ENCODE data around the gene CNGA3. TPM values are rescaled to one million over a fixed set of nuclear protein-coding genes. Genes with fewer than 3 reads are reported as not detected.

Gene CNGA3
- total and polyA plus RNA-seq, 2 experiments from 2014 or later: under 0.01 to 0.30 TPM

DNA sequence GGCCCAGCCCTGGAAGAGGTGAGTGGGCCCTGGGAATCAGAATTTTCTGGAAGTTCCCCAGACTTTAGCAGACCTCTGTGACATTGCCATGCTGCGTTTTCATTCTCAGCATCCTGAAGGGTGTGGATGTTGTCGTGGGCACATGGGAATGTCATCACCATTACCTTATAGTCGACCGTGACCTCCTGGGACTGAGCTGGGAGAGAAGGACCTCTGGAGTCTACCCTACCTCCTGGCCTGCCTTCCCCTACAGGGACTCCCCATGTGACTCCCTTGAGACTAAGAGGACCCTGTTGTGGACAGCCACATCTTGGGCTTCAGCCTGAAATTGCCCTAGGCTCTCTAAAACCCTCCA lies 43.0 kb downstream of the CNGA3 start:
- Histone ChIP-seq H3K36me3 (ENCODE audit: low read depth) (no peaks in the 10 kb centered on the region), H3K27me3 (replicated peaks; ENCODE audit: insufficient read depth) (no peaks in the 10 kb centered on the region; the same call in 1 of the 2 replicates), H2AFZ (no peak overlapping the region), H3K27ac (no peak overlapping the region), H3K79me2 (ENCODE audit: insufficient read depth) (no peaks in the 10 kb centered on the region), H3K4me1 (ENCODE audit: insufficient read depth) (no peaks in the 10 kb centered on the region), H3K4me2 (ENCODE audit: unreplicated experiment) (no peak overlapping the region), H4K20me1 (ENCODE audit: insufficient read depth) (no peaks in the 10 kb centered on the region), H3F3A (ENCODE audit: insufficient read depth) (no peaks in the 10 kb centered on the region), H3K4me3 (no peak overlapping the region), H3K9me2 (ENCODE audit: insufficient read depth) (no peaks in the 10 kb centered on the region), H3K9ac (no peak overlapping the region), H3K9me3 (ENCODE audit: low read depth) (no peaks in the 10 kb centered on the region)
- no peak for TF ChIP-seq EZH2 (IDR thresholded peaks at IDR 0.05; ENCODE audit: insufficient read depth, poor library complexity, severe bottlenecking)
- TF ChIP-seq EZH2phosphoT487 (IDR thresholded peaks at IDR 0.05; ENCODE audit: insufficient read depth, low read depth): no peak
- no peak for DNase-seq
- WGBS, 2 experiments (ENCODE audit: low coverage in 1 of 2, low lambda C conversion rate in 2 of 2, missing lambda C conversion rate in 2 of 2): 80 to 83% methylated on average over 4 of the region's 4 CpGs
- in situ Hi-C loops (cut with MboI): loop anchor here (10.0 kb wide), 1 partner anchor 584 kb away; no protein-coding TSS in a partner anchor

DNA sequence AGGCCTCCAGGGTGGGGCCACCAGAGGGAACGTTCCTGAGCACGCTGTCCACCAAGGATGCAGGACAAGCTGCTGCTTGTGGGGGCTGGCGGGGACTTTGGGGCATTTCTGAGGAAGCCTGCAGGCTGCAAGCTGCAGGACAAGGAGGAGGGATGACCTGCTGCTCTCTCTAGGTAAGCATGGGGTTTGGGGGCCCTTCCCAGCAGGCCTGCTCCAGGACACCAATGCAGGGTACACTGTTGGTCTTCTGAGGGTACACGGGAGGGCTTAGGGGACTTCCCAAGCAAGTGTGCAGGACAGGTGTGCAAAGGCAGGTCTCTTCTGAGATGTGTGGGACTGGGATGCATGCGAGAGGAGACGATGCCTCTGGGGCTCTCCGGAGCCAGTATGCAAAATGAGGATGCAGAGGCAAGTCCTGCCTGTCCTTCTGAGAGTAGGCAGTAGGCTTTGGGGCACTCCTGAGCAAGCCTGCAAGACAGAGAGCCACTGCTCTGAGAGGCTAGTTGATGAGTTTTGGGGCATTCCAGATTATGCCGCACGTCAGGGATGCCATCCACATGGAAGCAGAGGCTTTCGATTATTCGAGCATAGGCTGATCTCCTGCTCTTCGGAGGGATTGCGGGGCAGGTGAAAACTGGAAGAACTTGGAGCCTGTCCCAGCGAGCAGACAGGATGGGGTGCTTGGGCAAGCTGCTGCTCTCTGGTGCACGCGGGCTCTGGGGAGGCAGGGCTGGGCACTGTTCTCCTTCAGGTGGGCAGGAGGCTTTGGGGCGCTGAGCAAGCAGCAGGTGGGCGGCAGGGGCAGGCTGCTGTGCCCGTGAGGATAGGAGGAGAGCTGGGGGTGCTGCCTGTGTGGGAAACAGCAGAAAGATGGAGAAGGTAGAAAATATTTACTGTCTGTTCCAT lies 44.6 kb downstream of the CNGA3 start:
- DNase-seq: no peak
- H3K79me2 ChIP-seq (ENCODE audit: insufficient read depth): no peaks in the 10 kb centered on the region
- 50 to 57% methylated on average over 19 of the region's 19 CpGs for WGBS, 2 experiments (ENCODE audit: low coverage in 1 of 2, low lambda C conversion rate in 2 of 2, missing lambda C conversion rate in 2 of 2)
- H3K36me3 ChIP-seq (ENCODE audit: low read depth): no peaks in the 10 kb centered on the region
- TF ChIP-seq EZH2 (IDR thresholded peaks at IDR 0.05; ENCODE audit: insufficient read depth, poor library complexity, severe bottlenecking): no peak
- TF ChIP-seq EZH2phosphoT487 (IDR thresholded peaks at IDR 0.05; ENCODE audit: insufficient read depth, low read depth): no peak
- in situ Hi-C loops (cut with MboI): no loop called here
- H3K4me3 ChIP-seq: no peak overlapping the region
- no peaks in the 10 kb centered on the region; the same call in 1 of the 2 replicates for H3K27me3 ChIP-seq (replicated peaks; ENCODE audit: insufficient read depth)
- no peaks in the 10 kb centered on the region for H4K20me1 ChIP-seq (ENCODE audit: insufficient read depth)
- no peak overlapping the region for H2AFZ ChIP-seq
- no peaks in the 10 kb centered on the region for H3K4me1 ChIP-seq (ENCODE audit: insufficient read depth)
- no peak overlapping the region for H3K27ac ChIP-seq
- H3F3A ChIP-seq (ENCODE audit: insufficient read depth): no peaks in the 10 kb centered on the region
- no peaks in the 10 kb centered on the region for H3K9me2 ChIP-seq (ENCODE audit: insufficient read depth)
- H3K9me3 ChIP-seq (ENCODE audit: low read depth): no peaks in the 10 kb centered on the region
- no peak overlapping the region for H3K9ac ChIP-seq
- no peak overlapping the region for H3K4me2 ChIP-seq (ENCODE audit: unreplicated experiment)

- in situ Hi-C loops (cut with MboI): no loop called here
- 74 to 77% methylated on average over 17 of the region's 18 CpGs for WGBS, 2 experiments (ENCODE audit: low coverage in 1 of 2, low lambda C conversion rate in 2 of 2, missing lambda C conversion rate in 2 of 2)
- no peaks in the 10 kb centered on the region for H3F3A ChIP-seq (ENCODE audit: insufficient read depth)
Measured at GRCh38 chr2:98391581-98392270, 45.5 kb downstream of the CNGA3 start.

GRCh38 chr2:98393354-98393753 lies 47.1 kb downstream of the CNGA3 start:
- H3K9me2 ChIP-seq (ENCODE audit: insufficient read depth): no peaks in the 10 kb centered on the region
- no peak overlapping the region for H3K4me3 ChIP-seq
- DNase-seq: no peak
- TF ChIP-seq EZH2phosphoT487 (IDR thresholded peaks at IDR 0.05; ENCODE audit: insufficient read depth, low read depth) (no peak), EZH2 (IDR thresholded peaks at IDR 0.05; ENCODE audit: insufficient read depth, poor library complexity, severe bottlenecking) (no peak)
- no peaks in the 10 kb centered on the region for H3K79me2 ChIP-seq (ENCODE audit: insufficient read depth)
- no peak overlapping the region for H3K9ac ChIP-seq
- WGBS, 2 experiments (ENCODE audit: low coverage in 1 of 2, low lambda C conversion rate in 2 of 2, missing lambda C conversion rate in 2 of 2): 45 to 49% methylated on average over 5 of the region's 5 CpGs
- no peak overlapping the region for H3K27ac ChIP-seq
- in situ Hi-C loops (cut with MboI): no loop called here
- no peaks in the 10 kb centered on the region for H3K9me3 ChIP-seq (ENCODE audit: low read depth)
- H3F3A ChIP-seq (ENCODE audit: insufficient read depth): no peaks in the 10 kb centered on the region
- no peak overlapping the region for H2AFZ ChIP-seq
- H3K27me3 ChIP-seq (replicated peaks; ENCODE audit: insufficient read depth): peaks cover 13% of the 10 kb centered on the region; the same call in 1 of the 2 replicates
- no peaks in the 10 kb centered on the region for H4K20me1 ChIP-seq (ENCODE audit: insufficient read depth)
- H3K4me1 ChIP-seq (ENCODE audit: insufficient read depth): no peaks in the 10 kb centered on the region
- no peak overlapping the region for H3K4me2 ChIP-seq (ENCODE audit: unreplicated experiment)
- no peaks in the 10 kb centered on the region for H3K36me3 ChIP-seq (ENCODE audit: low read depth)

More at GRCh38 chr2:98391581-98392270, 45.5 kb downstream of the CNGA3 start:
- no peak overlapping the region for H2AFZ ChIP-seq
- H4K20me1 ChIP-seq (ENCODE audit: insufficient read depth): no peaks in the 10 kb centered on the region
- H3K9me3 ChIP-seq (ENCODE audit: low read depth): no peaks in the 10 kb centered on the region
- H3K79me2 ChIP-seq (ENCODE audit: insufficient read depth): no peaks in the 10 kb centered on the region
- no peak overlapping the region for H3K4me3 ChIP-seq
- no peaks in the 10 kb centered on the region for H3K9me2 ChIP-seq (ENCODE audit: insufficient read depth)
- DNase-seq: no peak
- H3K27me3 ChIP-seq (replicated peaks; ENCODE audit: insufficient read depth): no peaks in the 10 kb centered on the region
- H3K9ac ChIP-seq: no peak overlapping the region
- H3K4me2 ChIP-seq (ENCODE audit: unreplicated experiment): no peak overlapping the region
- no peak overlapping the region for H3K27ac ChIP-seq
- H3K36me3 ChIP-seq (ENCODE audit: low read depth): no peaks in the 10 kb centered on the region
- H3K4me1 ChIP-seq (ENCODE audit: insufficient read depth): no peaks in the 10 kb centered on the region
- TF ChIP-seq EZH2phosphoT487 (IDR thresholded peaks at IDR 0.05; ENCODE audit: insufficient read depth, low read depth) (no peak), EZH2 (IDR thresholded peaks at IDR 0.05; ENCODE audit: insufficient read depth, poor library complexity, severe bottlenecking) (no peak)
